Naive thymus-derived CD4-positive, alpha-beta T cell (primary cell): ENCODE results near the gene SLX4. TPM values are rescaled to one million over a fixed set of nuclear protein-coding genes. Genes with fewer than 3 reads are reported as not detected.

Experiments used
- ATAC-seq: fragments of 150-1000 bp; cut with Tn5 transposase; 2 replicates; pipeline ENCODE4 v1.10.0; 2021; ENCODE audit warnings: mild to moderate bottlenecking, moderate library complexity
- CTCF ChIA-PET: fragments of 350-600 bp; sonication (Branson Sonifier 250); formaldehyde crosslinking; loops from one replicate; lab custom pipeline; 2021; ENCODE audit warnings: antibody characterized with exemption; lab: Charles Lee
- POLR2A ChIA-PET: fragments of 350-600 bp; sonication (Branson Sonifier 250); formaldehyde crosslinking; loops from one replicate; lab custom pipeline; 2021; ENCODE audit warnings: antibody characterized with exemption, inconsistent platforms; lab: Charles Lee
- DNase-seq, 9 donors: peaks; one replicate each; pipeline versions ENCODE4 v3.0.0 to v3.0.0-alpha.2; 2020 to 2022; ENCODE audit warnings: mixed read lengths in 1 of 9
- H3K27ac ChIP-seq: one replicate; pipeline ENCODE4 v1.7.0; 2013; ENCODE audit warnings: mild to moderate bottlenecking, low read depth, low read length, moderate library complexity
- H3K27me3 ChIP-seq, 2 donors: one replicate each; pipeline ENCODE4 v1.7.0; 2013; ENCODE audit warnings: low read length in 2 of 2, mild to moderate bottlenecking in 2 of 2, moderate library complexity in 2 of 2; ENCODE audit not compliant: control insufficient read depth in 2 of 2, insufficient read depth in 2 of 2
- H3K36me3 ChIP-seq, 3 experiments: 1 replicate in 2 of 3; 2 replicates in 1 of 3; pipeline ENCODE4 v1.7.0; 2013; ENCODE audit warnings: low read length in 3 of 3, mild to moderate bottlenecking in 3 of 3, moderate library complexity in 1 of 3; ENCODE audit not compliant: insufficient read depth in 3 of 3, control insufficient read depth in 2 of 3
- H3K4me1 ChIP-seq, 2 donors: one replicate each; pipeline ENCODE4 v1.7.0; 2013; ENCODE audit warnings: low read length in 2 of 2, mild to moderate bottlenecking in 2 of 2, moderate library complexity in 1 of 2; ENCODE audit not compliant: control insufficient read depth in 2 of 2, insufficient read depth in 2 of 2
- H3K4me3 ChIP-seq: 2 replicates; pipeline ENCODE4 v1.7.0; 2013; ENCODE audit warnings: mild to moderate bottlenecking, low read length
- H3K9me3 ChIP-seq, 3 experiments: 1 replicate in 2 of 3; 2 replicates in 1 of 3; pipeline ENCODE4 v1.7.0; 2013; ENCODE audit warnings: low read length in 3 of 3; ENCODE audit not compliant: control insufficient read depth in 2 of 3
- H3K27ac Mint-ChIP-seq, 9 donors: one replicate each; pipeline ENCODE4 v1.8.0; 2020 to 2022; ENCODE audit warnings: mixed read lengths in 9 of 9, mild to moderate bottlenecking in 8 of 9, moderate library complexity in 5 of 9, inconsistent platforms in 2 of 9
- H3K27me3 Mint-ChIP-seq, 5 donors: one replicate each; pipeline ENCODE4 v1.8.0; 2021 to 2022; ENCODE audit warnings: mixed read lengths in 5 of 5, mild to moderate bottlenecking in 1 of 5
- H3K36me3 Mint-ChIP-seq, 5 donors: one replicate each; pipeline ENCODE4 v1.8.0; 2020 to 2022; ENCODE audit warnings: mixed read lengths in 5 of 5, mild to moderate bottlenecking in 3 of 5, inconsistent platforms in 1 of 5
- H3K4me1 Mint-ChIP-seq, 7 donors: one replicate each; pipeline ENCODE4 v1.8.0; 2020 to 2022; ENCODE audit warnings: mixed read lengths in 7 of 7, mild to moderate bottlenecking in 3 of 7, inconsistent platforms in 1 of 7
- H3K4me3 Mint-ChIP-seq, 10 donors: one replicate each; pipeline ENCODE4 v1.8.0; 2020 to 2022; ENCODE audit warnings: mild to moderate bottlenecking in 10 of 10, mixed read lengths in 10 of 10, moderate library complexity in 6 of 10, inconsistent platforms in 2 of 10
- H3K9me3 Mint-ChIP-seq, 11 donors: one replicate each; pipeline ENCODE4 v1.8.0; 2020 to 2022; ENCODE audit warnings: mixed read lengths in 11 of 11, mild to moderate bottlenecking in 4 of 11, inconsistent platforms in 1 of 11, moderate library complexity in 1 of 11
- intact Hi-C, 2 donors: fragments of 100-400 bp; cut with micrococcal nuclease; formaldehyde crosslinking; loops; one replicate each; pipeline ENCODE4 v1.15.1; 2023
- polyA plus RNA-seq, 2 donors: library from polyadenylated mRNA; unstranded; fragments of 300-500 nt; fragmentation: Illumina TruSeq; gene quantifications; one replicate each; pipeline ENCODE4 v1.2.3, GENCODE V29; 2021
- total RNA-seq, 6 experiments: library from RNA in 5 of 6; stranded (reverse) in 5 of 6; gene quantifications; 1 replicate in 5 of 6; 2 replicates in 1 of 6; pipeline ENCODE4 v1.2.3 and lab custom pipeline; 2021 to 2026

SLX4 gene
- total and polyA plus RNA-seq, 7 experiments from 2014 or later = 0.89 to 12.5 (median 7.5) TPM

GRCh38 chr16:3591436-3591803 lies 20.0 kb downstream of the SLX4 start:
- Mint-ChIP-seq H3K9me3 (no peaks in the 10 kb centered on the region), H3K4me3 (no peak overlapping the region), H3K36me3 (peaks cover 3 to 16% (median 14%) of the 10 kb centered on the region in 5 donors)

GRCh38 chr16:3590736-3591435 lies 20.5 kb downstream of the SLX4 start:
- POLR2A ChIA-PET = no interaction called here
- Mint-ChIP-seq H3K27ac (peak overlapping the region in 1 of 9 donors; percentile 31), H3K9me3 (no peaks in the 10 kb centered on the region)

More at GRCh38 chr16:3591436-3591803, 20.0 kb downstream of the SLX4 start:
- no peaks in the 10 kb centered on the region for H3K4me1 ChIP-seq
- H3K27ac ChIP-seq = no peak overlapping the region
- intact Hi-C loops = no loop called here
- H3K36me3 ChIP-seq = peaks cover 0 to 24% (median 0%) of the 10 kb centered on the region in 3 experiments
- DNase-seq (no peak), ATAC-seq (no peak)
- no peaks in the 10 kb centered on the region for H3K9me3 ChIP-seq
- peaks cover 0 to 11% (median 4%) of the 10 kb centered on the region in 7 donors for H3K4me1 Mint-ChIP-seq
- H3K27me3 ChIP-seq = no peaks in the 10 kb centered on the region
- POLR2A ChIA-PET = no interaction called here
- CTCF ChIA-PET = interaction anchor here (1.0 kb wide), 1 partner anchor 82 kb away, joined by 3 read pairs; no protein-coding TSS in a partner anchor
- no peak overlapping the region for H3K4me3 ChIP-seq
- H3K27ac Mint-ChIP-seq = no peak overlapping the region
- no peaks in the 10 kb centered on the region for H3K27me3 Mint-ChIP-seq

GRCh38 chr16:3589991-3590701 lies 21.3 kb downstream of the SLX4 start:
- H3K27ac ChIP-seq = no peak overlapping the region
- Mint-ChIP-seq H3K36me3 (peaks cover 3 to 18% (median 11%) of the 10 kb centered on the region in 5 donors), H3K27ac (peak overlapping the region in 1 of 9 donors; percentile 31), H3K4me3 (no peak overlapping the region), H3K4me1 (peaks cover 0 to 11% (median 4%) of the 10 kb centered on the region in 7 donors), H3K9me3 (no peaks in the 10 kb centered on the region), H3K27me3 (no peaks in the 10 kb centered on the region)
- intact Hi-C loops = no loop called here
- no peaks in the 10 kb centered on the region for H3K4me1 ChIP-seq
- no peak overlapping the region for H3K4me3 ChIP-seq
- DNase-seq = no peak
- H3K36me3 ChIP-seq = peaks cover 0 to 24% (median 0%) of the 10 kb centered on the region in 3 experiments
- ChIA-PET POLR2A (no interaction called here), CTCF (no interaction called here)
- no peaks in the 10 kb centered on the region for H3K9me3 ChIP-seq
- no peaks in the 10 kb centered on the region for H3K27me3 ChIP-seq
- no peak for ATAC-seq

More at GRCh38 chr16:3590736-3591435, 20.5 kb downstream of the SLX4 start:
- peaks cover 0 to 11% (median 4%) of the 10 kb centered on the region in 7 donors for H3K4me1 Mint-ChIP-seq
- Histone ChIP-seq H3K4me3 (no peak overlapping the region), H3K27me3 (no peaks in the 10 kb centered on the region), H3K36me3 (peaks cover 0 to 24% (median 0%) of the 10 kb centered on the region in 3 experiments), H3K4me1 (no peaks in the 10 kb centered on the region), H3K9me3 (no peaks in the 10 kb centered on the region), H3K27ac (no peak overlapping the region)
- DNase-seq (no peak), ATAC-seq (no peak)
- no peaks in the 10 kb centered on the region for H3K27me3 Mint-ChIP-seq
- H3K4me3 Mint-ChIP-seq = no peak overlapping the region
- CTCF ChIA-PET = interaction anchor here (1.0 kb wide), 1 partner anchor 81 kb away, joined by 3 read pairs; no protein-coding TSS in a partner anchor
- H3K36me3 Mint-ChIP-seq = peaks cover 3 to 16% (median 15%) of the 10 kb centered on the region in 5 donors
- intact Hi-C loops = no loop called here

GRCh38 chr16:3589441-3589921 lies 21.9 kb downstream of the SLX4 start:
- Histone ChIP-seq H3K36me3 (peaks cover 0 to 26% (median 0%) of the 10 kb centered on the region in 3 experiments), H3K4me1 (no peaks in the 10 kb centered on the region), H3K4me3 (no peak overlapping the region), H3K27ac (no peak overlapping the region), H3K27me3 (no peaks in the 10 kb centered on the region), H3K9me3 (no peaks in the 10 kb centered on the region)
- H3K9me3 Mint-ChIP-seq = no peaks in the 10 kb centered on the region
- intact Hi-C loops = no loop called here
- H3K4me1 Mint-ChIP-seq = peaks cover 0 to 11% (median 4%) of the 10 kb centered on the region in 7 donors
- H3K27ac Mint-ChIP-seq = no peak overlapping the region
- H3K4me3 Mint-ChIP-seq = no peak overlapping the region
- no peaks in the 10 kb centered on the region for H3K27me3 Mint-ChIP-seq
- no peak for DNase-seq
- ATAC-seq = peak; percentile 75
- POLR2A ChIA-PET = no interaction called here
- H3K36me3 Mint-ChIP-seq = peaks cover 3 to 18% (median 11%) of the 10 kb centered on the region in 5 donors
- CTCF ChIA-PET = no interaction called here

- Histone ChIP-seq H3K4me1 (no peaks in the 10 kb centered on the region), H3K4me3 (no peak overlapping the region), H3K36me3 (peaks cover 0 to 24% (median 0%) of the 10 kb centered on the region in 3 experiments), H3K27me3 (no peaks in the 10 kb centered on the region), H3K9me3 (no peaks in the 10 kb centered on the region), H3K27ac (no peak overlapping the region)
- ChIA-PET CTCF (no interaction called here), POLR2A (no interaction called here)
- ATAC-seq = no peak
- H3K27ac Mint-ChIP-seq = no peak overlapping the region
- H3K27me3 Mint-ChIP-seq = no peaks in the 10 kb centered on the region
- DNase-seq = no peak
- no peak overlapping the region for H3K4me3 Mint-ChIP-seq
- H3K36me3 Mint-ChIP-seq = peaks cover 3 to 20% (median 15%) of the 10 kb centered on the region in 5 donors
- intact Hi-C loops = no loop called here
- H3K9me3 Mint-ChIP-seq = no peaks in the 10 kb centered on the region
- H3K4me1 Mint-ChIP-seq = peaks cover 0 to 11% (median 4%) of the 10 kb centered on the region in 7 donors
These were observed 22.4 kb downstream of the SLX4 start for GRCh38 chr16:3589001-3589400.

GRCh38 chr16:3587547-3588110 lies 23.8 kb downstream of the SLX4 start:
- no peak overlapping the region for H3K27ac Mint-ChIP-seq
- POLR2A ChIA-PET = interaction anchor here (0.6 kb wide), 1 partner anchor 21 kb away, joined by 4 read pairs; no protein-coding TSS in a partner anchor

More at GRCh38 chr16:3587547-3588110, 23.8 kb downstream of the SLX4 start:
- Histone ChIP-seq H3K9me3 (no peaks in the 10 kb centered on the region), H3K36me3 (peaks cover 0 to 32% (median 0%) of the 10 kb centered on the region in 3 experiments), H3K4me1 (no peaks in the 10 kb centered on the region), H3K27me3 (no peaks in the 10 kb centered on the region), H3K4me3 (no peak overlapping the region), H3K27ac (no peak overlapping the region)
- no peak overlapping the region for H3K4me3 Mint-ChIP-seq
- H3K9me3 Mint-ChIP-seq = no peaks in the 10 kb centered on the region
- H3K4me1 Mint-ChIP-seq = peaks cover 0 to 11% (median 4%) of the 10 kb centered on the region in 7 donors
- H3K27me3 Mint-ChIP-seq = no peaks in the 10 kb centered on the region
- CTCF ChIA-PET = no interaction called here
- DNase-seq (no peak), ATAC-seq (no peak)
- intact Hi-C loops = no loop called here
- H3K36me3 Mint-ChIP-seq = peaks cover 3 to 22% (median 15%) of the 10 kb centered on the region in 5 donors
